ENCODE measurements around the gene PLXNA4. TPM values are rescaled to one million over a fixed set of nuclear protein-coding genes. Genes with fewer than 3 reads are reported as not detected.

Gene PLXNA4
- total RNA-seq, 1 experiment from 2014 or later = 0.10 TPM

DNA sequence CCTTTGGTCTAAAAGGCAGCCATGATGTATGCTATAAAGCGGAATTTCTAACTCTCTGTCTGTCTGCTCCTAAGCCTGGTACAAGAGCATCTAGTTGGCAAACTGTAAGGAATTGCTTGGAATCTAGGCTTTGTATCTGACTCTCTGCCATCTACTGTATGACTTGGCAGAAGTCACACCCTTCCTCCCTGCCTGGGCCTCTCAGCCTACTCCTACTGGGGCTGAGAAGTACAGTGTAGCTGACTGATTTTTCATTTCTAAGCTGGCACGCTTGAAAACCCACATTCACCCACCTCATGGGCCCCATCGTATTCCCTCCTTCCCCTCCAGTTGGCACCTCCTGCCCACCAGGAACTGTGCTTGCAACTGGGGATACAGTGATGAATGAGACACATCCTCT, 435.2 kb downstream of the PLXNA4 start:
- no peaks in the 10 kb centered on the region for H3K27me3 ChIP-seq (ENCODE audit: control insufficient read depth, insufficient read depth, low read length)
- H3K36me3 ChIP-seq (ENCODE audit: control insufficient read depth, insufficient read depth, low read length) = no peaks in the 10 kb centered on the region
- in situ Hi-C loops (cut with HindIII; ENCODE audit: low pct_unique_long_range_greater_than_20kb, low sequenced_read_pairs) = no loop called here
- ATAC-seq = no peak
- no peak for DNase-seq (ENCODE audit: low read depth, low spot score)
- intact Hi-C loops (cut with micrococcal nuclease; ENCODE audit: unreplicated experiment) = no loop called here
- H3K9me3 ChIP-seq (ENCODE audit: control insufficient read depth, insufficient read depth, low read depth, low read length) = no peaks in the 10 kb centered on the region
- ChIA-PET CTCF (no interaction called here), POLR2A (no interaction called here)
- BruUV-seq (replicated peaks) = no TSS peak
- TF ChIP-seq TCF7L2 (IDR thresholded peaks at IDR 0.05; ENCODE audit: low read depth, low read length) (no peak), POLR2AphosphoS5 (IDR thresholded peaks at IDR 0.05; ENCODE audit: low read depth, low read length) (no peak), SIN3A (IDR thresholded peaks at IDR 0.05; ENCODE audit: borderline replicate concordance, insufficient read depth, low read depth, low read length) (no peak), CTCF (IDR thresholded peaks at IDR 0.05) (no peak)
- TF ChIP-seq, protein P1, sequence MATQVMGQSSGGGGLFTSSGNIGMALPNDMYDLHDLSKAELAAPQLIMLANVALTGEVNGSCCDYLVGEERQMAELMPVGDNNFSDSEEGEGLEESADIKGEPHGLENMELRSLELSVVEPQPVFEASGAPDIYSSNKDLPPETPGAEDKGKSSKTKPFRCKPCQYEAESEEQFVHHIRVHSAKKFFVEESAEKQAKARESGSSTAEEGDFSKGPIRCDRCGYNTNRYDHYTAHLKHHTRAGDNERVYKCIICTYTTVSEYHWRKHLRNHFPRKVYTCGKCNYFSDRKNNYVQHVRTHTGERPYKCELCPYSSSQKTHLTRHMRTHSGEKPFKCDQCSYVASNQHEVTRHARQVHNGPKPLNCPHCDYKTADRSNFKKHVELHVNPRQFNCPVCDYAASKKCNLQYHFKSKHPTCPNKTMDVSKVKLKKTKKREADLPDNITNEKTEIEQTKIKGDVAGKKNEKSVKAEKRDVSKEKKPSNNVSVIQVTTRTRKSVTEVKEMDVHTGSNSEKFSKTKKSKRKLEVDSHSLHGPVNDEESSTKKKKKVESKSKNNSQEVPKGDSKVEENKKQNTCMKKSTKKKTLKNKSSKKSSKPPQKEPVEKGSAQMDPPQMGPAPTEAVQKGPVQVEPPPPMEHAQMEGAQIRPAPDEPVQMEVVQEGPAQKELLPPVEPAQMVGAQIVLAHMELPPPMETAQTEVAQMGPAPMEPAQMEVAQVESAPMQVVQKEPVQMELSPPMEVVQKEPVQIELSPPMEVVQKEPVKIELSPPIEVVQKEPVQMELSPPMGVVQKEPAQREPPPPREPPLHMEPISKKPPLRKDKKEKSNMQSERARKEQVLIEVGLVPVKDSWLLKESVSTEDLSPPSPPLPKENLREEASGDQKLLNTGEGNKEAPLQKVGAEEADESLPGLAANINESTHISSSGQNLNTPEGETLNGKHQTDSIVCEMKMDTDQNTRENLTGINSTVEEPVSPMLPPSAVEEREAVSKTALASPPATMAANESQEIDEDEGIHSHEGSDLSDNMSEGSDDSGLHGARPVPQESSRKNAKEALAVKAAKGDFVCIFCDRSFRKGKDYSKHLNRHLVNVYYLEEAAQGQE (IDR thresholded peaks at IDR 0.05; ENCODE audit: insufficient read depth in 1 of 2, low read depth in 2 of 2, low read length in 1 of 2) = no peak
- H3K4me1 ChIP-seq (ENCODE audit: control insufficient read depth, insufficient read depth, low read length) = no peaks in the 10 kb centered on the region; the same call in 1 of the 2 replicates
- no peak overlapping the region for H3K4me3 ChIP-seq (ENCODE audit: low read depth in 2 of 2, low read length in 2 of 2)
- no peak overlapping the region for H3K27ac ChIP-seq (ENCODE audit: low read length)

GRCh38 chr7:132140341-132140740, 435.9 kb downstream of the PLXNA4 start:
- TF ChIP-seq SIN3A (IDR thresholded peaks at IDR 0.05; ENCODE audit: borderline replicate concordance, insufficient read depth, low read depth, low read length) (no peak), CTCF (IDR thresholded peaks at IDR 0.05) (no peak), POLR2AphosphoS5 (IDR thresholded peaks at IDR 0.05; ENCODE audit: low read depth, low read length) (no peak), TCF7L2 (IDR thresholded peaks at IDR 0.05; ENCODE audit: low read depth, low read length) (no peak)
- TF ChIP-seq, protein P1 (IDR thresholded peaks at IDR 0.05; ENCODE audit: insufficient read depth in 1 of 2, low read depth in 2 of 2, low read length in 1 of 2) = no peak
- intact Hi-C loops (cut with micrococcal nuclease; ENCODE audit: unreplicated experiment) = no loop called here
- POLR2A ChIA-PET = no interaction called here
- ATAC-seq = no peak
- no peak overlapping the region for H3K4me3 ChIP-seq (ENCODE audit: low read depth in 2 of 2, low read length in 2 of 2)
- DNase-seq (ENCODE audit: low read depth, low spot score) = no peak
- H3K27ac ChIP-seq (ENCODE audit: low read length) = no peak overlapping the region
- no peaks in the 10 kb centered on the region for H3K27me3 ChIP-seq (ENCODE audit: control insufficient read depth, insufficient read depth, low read length)
- in situ Hi-C loops (cut with HindIII; ENCODE audit: low pct_unique_long_range_greater_than_20kb, low sequenced_read_pairs) = no loop called here
- CTCF ChIA-PET = no interaction called here
- no peaks in the 10 kb centered on the region for H3K36me3 ChIP-seq (ENCODE audit: control insufficient read depth, insufficient read depth, low read length)
- no peaks in the 10 kb centered on the region for H3K9me3 ChIP-seq (ENCODE audit: control insufficient read depth, insufficient read depth, low read depth, low read length)
- no TSS peak for BruUV-seq (replicated peaks)
- no peaks in the 10 kb centered on the region; the same call in 1 of the 2 replicates for H3K4me1 ChIP-seq (ENCODE audit: control insufficient read depth, insufficient read depth, low read length)

All from Panc1 (cell line).